PC-9 (cell line): ENCODE data around the gene TGFBR2. TPM values are rescaled to one million over a fixed set of nuclear protein-coding genes. Genes with fewer than 3 reads are reported as not detected.

Experiments
- BruUV-seq: library from RNA; stranded (reverse); fragments of 400-500 nt; replicated peaks from 2 replicates; lab custom pipeline; 2021; lab: Mats Ljungman, UMichigan
- CTCF ChIA-PET: fragments of 300-600 bp; sonication (Branson Sonifier 250); formaldehyde crosslinking; loops from one replicate; lab custom pipeline; 2022; ENCODE audit warnings: antibody characterized with exemption; lab: Charles Lee
- POLR2A ChIA-PET: fragments of 300-600 bp; sonication (Branson Sonifier 250); formaldehyde crosslinking; loops from one replicate; lab custom pipeline; 2022; ENCODE audit warnings: antibody characterized with exemption; ENCODE audit not compliant: unreplicated experiment; lab: Charles Lee
- DNase-seq, 2 experiments: peaks; one replicate each; pipeline versions ENCODE4 v3.0.0 to v3.0.0-alpha.2; 2015 to 2022; ENCODE audit warnings: mixed read lengths in 1 of 2
- H2AFZ ChIP-seq: fragments of 200-600 bp; sonication (generic); 2 replicates; pipeline ENCODE4 v1.8.1; 2017; ENCODE audit warnings: antibody characterized with exemption
- H3F3A ChIP-seq: fragments of 200-600 bp; sonication (generic); 2 replicates; pipeline ENCODE4 v1.8.1; 2017; ENCODE audit warnings: antibody characterized with exemption, mild to moderate bottlenecking, low read depth; ENCODE audit not compliant: insufficient read depth
- H3K27ac ChIP-seq: fragments of 200-600 bp; sonication (generic); 2 replicates; pipeline ENCODE4 v1.6.1; 2016; ENCODE audit warnings: mixed run types
- H3K27me3 ChIP-seq: fragments of 200-600 bp; sonication (generic); 2 replicates; pipeline ENCODE4 v1.6.1; 2016; ENCODE audit warnings: low read depth, mixed run types; ENCODE audit not compliant: insufficient read depth
- H3K36me3 ChIP-seq: fragments of 200-600 bp; sonication (generic); 2 replicates; pipeline ENCODE4 v1.6.1; 2016; ENCODE audit warnings: low read depth, mixed run types
- H3K4me1 ChIP-seq: fragments of 200-600 bp; sonication (generic); replicated peaks from 2 replicates; pipeline ENCODE4 v1.6.1; 2016; ENCODE audit warnings: mixed run types; ENCODE audit not compliant: insufficient read depth
- H3K4me2 ChIP-seq: fragments of 200-600 bp; sonication (generic); 2 replicates; pipeline ENCODE4 v1.6.1; 2017; ENCODE audit warnings: mixed run types
- H3K4me3 ChIP-seq: fragments of 200-600 bp; sonication (generic); 2 replicates; pipeline ENCODE4 v1.6.1; 2016; ENCODE audit warnings: mixed run types
- H3K79me2 ChIP-seq: fragments of 200-600 bp; sonication (generic); 2 replicates; pipeline ENCODE4 v1.6.1; 2017; ENCODE audit warnings: low read depth, mixed run types
- H3K9me2 ChIP-seq: fragments of 200-600 bp; sonication (generic); 2 replicates; pipeline ENCODE4 v1.8.1; 2017; ENCODE audit warnings: mild to moderate bottlenecking; ENCODE audit not compliant: insufficient read depth
- H3K9me3 ChIP-seq: fragments of 200-600 bp; sonication (generic); 2 replicates; pipeline ENCODE4 v1.8.1; 2016; ENCODE audit warnings: low read depth; ENCODE audit not compliant: insufficient read depth
- H4K20me1 ChIP-seq: fragments of 200-600 bp; sonication (generic); 2 replicates; pipeline ENCODE4 v1.8.1; 2017; ENCODE audit not compliant: insufficient read depth
- EZH2 ChIP-seq: fragments of 200-600 bp; sonication (generic); IDR thresholded peaks from 2 replicates; pipeline ENCODE4 v1.8.0; 2017; ENCODE audit warnings: antibody characterized with exemption, low read depth
- intact Hi-C: fragments of 100-400 bp; cut with micrococcal nuclease; formaldehyde crosslinking; loops from one replicate; pipeline ENCODE4 v1.10.0; 2022; ENCODE audit not compliant: unreplicated experiment
- total RNA-seq: library from RNA; stranded (reverse); gene quantifications from 2 replicates; pipeline ENCODE4 v1.2.3, GENCODE V29; 2021
- TF ChIP-seq, protein P1 (sequence below): fragments of 200-600 bp; sonication (generic); conservative IDR thresholded peaks from 2 replicates; pipeline ENCODE4 v1.6.1; 2017; ENCODE audit warnings: mixed run types, antibody characterized with exemption, mild to moderate bottlenecking, moderate library complexity

Gene TGFBR2
- total RNA-seq, 1 experiment from 2014 or later: 33.6 TPM

DNA sequence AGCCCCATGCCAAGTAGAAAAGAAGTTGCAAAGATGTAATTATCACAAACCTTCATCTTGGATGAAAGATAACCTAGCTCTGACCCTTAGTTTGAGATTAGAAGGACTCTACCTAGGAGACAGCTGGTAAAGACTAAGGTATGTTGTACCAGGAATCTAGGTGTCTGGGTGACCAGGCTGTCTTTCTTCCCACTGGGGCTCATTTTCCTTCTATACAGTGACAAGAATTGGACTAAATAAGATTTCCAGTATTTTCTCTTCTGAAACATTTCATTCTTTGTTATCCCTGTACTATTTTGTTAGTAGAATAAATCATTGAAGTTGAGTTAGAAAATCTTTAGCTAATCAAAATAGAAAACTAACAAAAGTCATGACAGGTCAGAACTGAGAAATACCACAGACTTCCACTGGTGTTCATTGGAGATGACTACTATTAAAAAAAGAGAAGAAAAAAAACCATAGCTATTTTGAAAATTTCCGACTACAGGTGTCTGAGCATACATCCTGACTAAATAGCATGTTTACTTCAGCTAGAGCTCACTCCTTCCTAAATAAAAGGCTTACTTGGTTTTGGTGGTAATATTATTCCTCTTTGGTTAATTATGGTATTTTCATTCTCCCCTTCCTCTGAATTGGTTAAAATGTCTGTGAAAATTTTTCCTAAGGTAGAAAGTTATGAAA lies 10.1 kb downstream of the TGFBR2 start:
- CTCF ChIA-PET: interaction anchor here (0.6 kb wide), 3 partner anchors 43 to 292 kb away, joined by 4 to 9 read pairs (median 5); no protein-coding TSS in a partner anchor
- Histone ChIP-seq H3K36me3 (no peaks in the 10 kb centered on the region), H3K9me3 (no peaks in the 10 kb centered on the region), H3K27me3 (no peaks in the 10 kb centered on the region), H3K4me2 (no peak overlapping the region), H3K4me1 (peaks cover 9% of the 10 kb centered on the region), H3K79me2 (peaks cover 45% of the 10 kb centered on the region), H3K4me3 (no peak overlapping the region), H3K9me2 (no peaks in the 10 kb centered on the region), H4K20me1 (no peaks in the 10 kb centered on the region), H3K27ac (no peak overlapping the region), H2AFZ (no peak overlapping the region), H3F3A (no peaks in the 10 kb centered on the region)
- POLR2A ChIA-PET: interaction anchor here (0.7 kb wide), 1 partner anchor 9 kb away, joined by 3 read pairs; no protein-coding TSS in a partner anchor
- BruUV-seq: no TSS peak
- intact Hi-C loops: no loop called here
- no peak for TF ChIP-seq EZH2
- TF ChIP-seq, protein P1, sequence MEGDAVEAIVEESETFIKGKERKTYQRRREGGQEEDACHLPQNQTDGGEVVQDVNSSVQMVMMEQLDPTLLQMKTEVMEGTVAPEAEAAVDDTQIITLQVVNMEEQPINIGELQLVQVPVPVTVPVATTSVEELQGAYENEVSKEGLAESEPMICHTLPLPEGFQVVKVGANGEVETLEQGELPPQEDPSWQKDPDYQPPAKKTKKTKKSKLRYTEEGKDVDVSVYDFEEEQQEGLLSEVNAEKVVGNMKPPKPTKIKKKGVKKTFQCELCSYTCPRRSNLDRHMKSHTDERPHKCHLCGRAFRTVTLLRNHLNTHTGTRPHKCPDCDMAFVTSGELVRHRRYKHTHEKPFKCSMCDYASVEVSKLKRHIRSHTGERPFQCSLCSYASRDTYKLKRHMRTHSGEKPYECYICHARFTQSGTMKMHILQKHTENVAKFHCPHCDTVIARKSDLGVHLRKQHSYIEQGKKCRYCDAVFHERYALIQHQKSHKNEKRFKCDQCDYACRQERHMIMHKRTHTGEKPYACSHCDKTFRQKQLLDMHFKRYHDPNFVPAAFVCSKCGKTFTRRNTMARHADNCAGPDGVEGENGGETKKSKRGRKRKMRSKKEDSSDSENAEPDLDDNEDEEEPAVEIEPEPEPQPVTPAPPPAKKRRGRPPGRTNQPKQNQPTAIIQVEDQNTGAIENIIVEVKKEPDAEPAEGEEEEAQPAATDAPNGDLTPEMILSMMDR: no peak
- DNase-seq: no peak

DNA sequence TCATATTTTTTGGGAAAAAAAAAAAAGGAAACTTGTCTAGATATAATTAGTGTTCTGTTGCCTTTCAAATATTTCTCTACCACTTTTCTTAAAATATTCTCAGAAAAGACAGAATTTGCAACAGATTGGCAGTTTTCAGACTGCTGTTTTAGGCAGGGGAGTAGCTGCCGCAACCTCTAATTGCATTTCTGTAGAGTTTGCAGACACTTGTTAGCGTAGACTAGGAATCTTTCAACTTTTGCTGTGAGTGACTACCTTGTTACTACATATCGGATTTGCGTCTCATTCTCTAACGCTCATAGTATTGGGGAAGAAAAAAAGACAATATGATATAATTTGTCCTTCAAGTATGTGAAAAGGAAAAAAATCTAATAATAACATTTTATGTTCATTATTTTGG lies 10.7 kb downstream of the TGFBR2 start:
- no peak overlapping the region for H3K27ac ChIP-seq
- POLR2A ChIA-PET: no interaction called here
- peaks cover 3% of the 10 kb centered on the region; the same call in 1 of the 2 replicates for H3K4me1 ChIP-seq
- no peaks in the 10 kb centered on the region for H3F3A ChIP-seq
- no peak for TF ChIP-seq EZH2
- TF ChIP-seq, protein P1: no peak
- H3K9me3 ChIP-seq: no peaks in the 10 kb centered on the region
- intact Hi-C loops: no loop called here
- no peaks in the 10 kb centered on the region for H3K36me3 ChIP-seq
- BruUV-seq: no TSS peak
- DNase-seq: no peak
- H3K79me2 ChIP-seq: peaks cover 40% of the 10 kb centered on the region
- no peaks in the 10 kb centered on the region for H3K27me3 ChIP-seq
- H2AFZ ChIP-seq: no peak overlapping the region
- H3K4me2 ChIP-seq: no peak overlapping the region
- no peak overlapping the region for H3K4me3 ChIP-seq
- CTCF ChIA-PET: interaction anchor here (0.6 kb wide), 2 partner anchors 42 to 43 kb away, joined by 4 to 9 read pairs; no protein-coding TSS in a partner anchor
- no peaks in the 10 kb centered on the region for H4K20me1 ChIP-seq
- no peaks in the 10 kb centered on the region for H3K9me2 ChIP-seq

DNA sequence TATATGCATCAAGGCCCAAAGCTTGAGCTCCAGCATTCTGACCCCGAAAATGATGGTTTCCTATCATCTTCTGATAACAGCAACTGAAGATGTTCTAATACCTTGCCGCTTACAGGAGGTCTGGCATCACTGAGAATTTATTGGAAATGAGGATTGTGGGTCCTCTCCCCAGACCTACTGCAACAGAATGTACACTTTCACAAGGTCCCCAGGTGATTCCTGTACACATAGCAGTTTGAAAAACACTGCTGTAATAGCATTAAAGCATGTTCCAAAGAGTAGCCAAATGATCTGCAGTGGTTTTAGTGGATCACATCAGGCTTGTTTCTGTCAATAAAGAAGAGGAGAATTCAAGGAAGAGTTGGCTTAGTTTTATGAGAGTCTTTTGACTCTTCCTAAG lies 11.3 kb downstream of the TGFBR2 start:
- Histone ChIP-seq H3K79me2 (peaks cover 34% of the 10 kb centered on the region), H3K27ac (no peak overlapping the region), H3K36me3 (no peaks in the 10 kb centered on the region), H3K4me1 (no peaks in the 10 kb centered on the region), H4K20me1 (no peaks in the 10 kb centered on the region), H3K27me3 (no peaks in the 10 kb centered on the region), H2AFZ (no peak overlapping the region), H3F3A (no peaks in the 10 kb centered on the region), H3K9me2 (no peaks in the 10 kb centered on the region), H3K4me2 (no peak overlapping the region), H3K9me3 (no peaks in the 10 kb centered on the region), H3K4me3 (no peak overlapping the region)
- BruUV-seq: no TSS peak
- CTCF ChIA-PET: no interaction called here
- POLR2A ChIA-PET: no interaction called here
- intact Hi-C loops: no loop called here
- no peak for DNase-seq
- TF ChIP-seq, protein P1: no peak
- no peak for TF ChIP-seq EZH2
